GM19035 (cell line): ENCODE data around the gene AK3.

Experiments used
- ATAC-seq: cut with Tn5 transposase; IDR thresholded peaks from one replicate; pipeline ENCODE4 v1.9.1; 2021; ENCODE audit not compliant: unreplicated experiment

The AK3 gene

DNA sequence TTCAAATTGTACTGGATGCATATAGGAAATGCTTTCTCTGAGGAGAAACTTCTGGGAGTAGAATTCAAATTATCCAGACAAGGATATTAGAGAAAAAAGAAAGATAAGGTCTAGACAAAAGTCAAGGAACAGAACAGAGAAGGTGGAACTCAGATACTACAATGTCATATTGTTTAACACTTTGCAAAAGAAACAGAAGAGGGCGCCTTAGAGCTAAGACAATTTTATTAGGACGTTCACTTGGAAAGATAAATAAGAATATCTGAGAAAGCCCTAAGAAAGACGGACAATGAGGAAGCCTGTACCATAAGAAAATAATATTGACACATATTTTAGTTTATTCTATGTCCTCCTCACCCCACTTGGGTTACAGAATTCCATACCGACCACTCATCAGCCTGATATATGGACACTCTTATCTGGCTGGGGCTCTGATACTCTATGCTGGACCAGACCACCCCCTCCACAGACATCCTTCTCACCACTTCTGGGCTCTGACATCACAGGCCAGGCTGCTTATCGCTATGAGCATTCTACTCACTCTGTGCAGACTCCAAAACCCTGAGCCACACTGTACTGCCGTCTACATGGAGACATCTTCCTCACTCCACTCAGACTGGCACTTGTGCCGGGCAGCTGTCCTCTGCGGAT, 9.1 kb upstream of the AK3 start:
- ATAC-seq = no peak

DNA sequence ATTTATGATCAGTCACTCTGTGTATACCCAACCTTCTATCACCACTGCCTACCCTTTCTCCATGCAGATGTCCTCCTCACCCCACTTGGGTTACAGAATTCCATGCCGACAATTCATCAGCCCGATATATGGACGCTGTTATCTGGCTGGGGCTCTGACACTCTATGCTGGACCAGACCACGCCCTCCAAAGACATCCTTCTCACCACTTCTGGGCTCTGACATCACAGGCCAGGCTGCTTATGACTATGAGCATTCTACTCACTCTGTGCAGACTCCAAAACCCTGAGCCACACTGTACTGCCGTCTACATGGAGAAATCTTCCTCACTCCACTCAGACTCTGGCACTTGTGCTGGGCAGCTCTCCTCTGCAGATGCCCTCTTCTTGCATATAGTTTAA, 7.6 kb upstream of the AK3 start:
- no peak for ATAC-seq

DNA sequence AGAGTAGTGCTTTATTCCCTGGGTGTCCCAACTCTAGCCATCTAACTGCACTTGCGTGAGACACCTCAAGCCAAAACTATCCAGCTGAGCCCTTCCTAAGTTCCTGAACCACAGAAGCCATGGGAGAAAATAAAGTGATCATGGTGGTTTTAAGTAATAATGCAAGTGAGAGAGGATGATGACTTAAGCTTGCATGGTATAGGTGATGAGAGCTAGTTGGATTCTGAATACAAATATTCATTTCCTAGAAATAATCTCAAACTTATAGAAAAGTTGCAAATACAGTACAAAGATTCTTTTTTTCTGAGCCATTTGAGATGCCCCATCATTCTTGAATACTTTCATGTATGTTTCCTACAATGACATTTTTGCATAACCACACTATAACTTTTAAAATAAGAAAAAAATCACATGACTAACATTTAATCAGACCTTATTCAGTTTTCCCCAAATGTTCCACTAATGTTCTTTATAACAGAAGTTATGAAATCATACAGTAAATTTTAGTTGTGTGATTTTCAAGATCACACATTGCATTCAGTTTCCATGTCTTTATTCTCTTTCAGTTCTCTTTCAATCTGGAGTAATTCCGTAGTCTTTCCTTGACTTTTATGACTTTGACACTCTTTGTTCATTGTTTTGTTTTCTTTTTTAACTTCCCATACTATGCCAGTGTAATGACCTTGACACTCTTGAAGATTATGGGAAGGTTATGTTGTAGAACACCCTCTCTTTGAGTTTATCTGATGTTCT, 5.5 kb upstream of the AK3 start:
- ATAC-seq = no peak

DNA sequence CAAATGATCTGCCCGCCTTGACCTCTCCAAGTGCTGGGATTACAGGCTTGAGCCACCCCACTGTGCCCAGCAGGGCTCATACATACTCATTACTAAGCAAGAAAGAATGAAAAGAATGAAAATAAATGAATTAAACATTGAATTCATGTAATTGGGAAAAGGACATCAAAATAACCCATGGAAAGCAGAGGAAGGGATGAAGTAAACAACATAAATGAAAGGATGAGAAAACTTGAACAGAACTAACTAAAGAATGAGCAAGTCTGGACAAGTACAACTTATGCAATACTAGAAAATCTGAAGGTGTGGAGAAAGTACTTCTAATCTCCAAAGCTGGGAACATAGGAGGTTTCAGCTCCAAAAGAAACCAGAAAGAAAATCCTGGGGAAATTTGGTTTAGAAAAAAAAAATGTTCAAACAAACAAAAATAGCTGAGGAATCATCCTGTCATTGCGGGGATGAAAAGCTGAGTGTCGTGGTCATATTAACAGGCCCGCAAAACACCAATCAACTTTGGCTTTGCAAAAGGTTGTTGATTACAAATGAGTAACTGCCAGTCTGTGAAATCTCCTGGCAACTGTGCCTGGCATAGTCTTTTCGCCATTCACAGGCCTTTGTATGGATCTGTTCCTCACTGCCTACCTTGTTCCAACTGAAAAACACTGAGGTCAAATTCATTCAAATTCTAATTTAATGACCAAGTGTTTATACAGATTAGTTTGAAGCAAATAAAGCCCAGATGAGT, 2.3 kb upstream of the AK3 start:
- ATAC-seq = no peak

DNA sequence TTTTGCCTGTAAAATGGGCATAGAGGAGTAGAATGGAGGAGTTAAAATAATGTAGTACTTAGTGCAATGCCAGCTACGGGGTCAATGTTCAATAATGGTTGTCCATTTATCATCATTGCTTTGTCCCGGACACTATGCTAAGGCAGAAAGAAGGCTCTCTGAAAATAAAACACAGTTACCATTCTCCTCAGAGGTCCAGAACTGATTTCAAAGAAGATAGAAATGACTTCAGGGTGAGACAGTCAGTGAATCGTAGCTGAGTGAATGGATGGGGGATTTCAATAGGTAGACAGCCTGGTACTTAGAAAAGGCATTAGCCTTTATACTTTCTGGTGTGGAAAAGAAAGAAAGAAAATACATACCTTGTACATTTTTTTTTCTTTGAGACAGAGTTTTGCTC, 1.2 kb upstream of the AK3 start:
- ATAC-seq = no peak

DNA sequence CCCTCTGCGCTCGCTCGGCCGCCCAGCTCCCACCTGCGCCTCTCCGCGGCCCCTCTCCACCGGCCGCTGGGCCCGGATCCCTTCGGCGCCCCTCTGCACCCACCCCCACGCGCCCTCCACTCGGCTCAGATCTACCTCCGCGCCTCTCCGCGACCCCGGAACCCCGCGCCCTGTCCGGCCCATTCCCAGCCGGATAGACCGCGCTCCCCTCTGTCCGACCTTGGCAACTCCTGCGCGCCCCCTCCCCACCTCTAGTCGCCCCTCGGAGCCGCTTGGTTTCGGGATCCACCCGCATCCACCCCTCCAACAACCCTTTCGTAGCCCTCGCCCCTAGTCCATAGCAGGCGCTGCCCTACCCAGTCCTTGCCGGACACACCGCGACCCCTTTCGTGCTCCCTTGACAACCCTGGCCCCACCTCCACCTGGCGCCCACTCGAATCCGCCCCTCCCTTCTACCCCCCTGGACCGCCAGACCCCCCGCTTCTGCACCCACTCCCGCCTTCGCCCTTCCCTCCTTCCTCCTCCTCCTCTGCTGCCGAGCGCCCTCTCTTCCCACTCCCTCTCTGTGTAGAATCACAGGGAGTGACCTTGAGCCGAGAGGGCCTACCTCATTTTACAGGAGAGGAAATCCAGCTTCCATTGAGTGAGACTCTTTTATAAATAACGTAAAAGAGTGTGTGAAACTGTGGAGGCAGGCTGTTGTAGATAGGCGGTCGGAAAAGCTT, 525 bp upstream of the AK3 start:
- no peak for ATAC-seq

DNA sequence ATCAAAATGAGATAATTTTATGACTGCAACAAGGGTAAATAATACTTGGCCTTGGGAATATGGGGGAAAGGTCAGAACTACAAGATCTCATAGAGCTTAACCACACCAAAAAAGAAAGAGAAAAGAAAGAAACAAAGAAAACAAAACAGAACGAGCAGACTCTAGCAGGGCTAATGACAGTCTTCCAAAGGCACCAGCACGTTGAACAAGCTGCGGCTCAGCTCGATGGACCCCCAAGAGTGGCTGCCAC, 689 bp downstream of the AK3 start:
- no peak for ATAC-seq

DNA sequence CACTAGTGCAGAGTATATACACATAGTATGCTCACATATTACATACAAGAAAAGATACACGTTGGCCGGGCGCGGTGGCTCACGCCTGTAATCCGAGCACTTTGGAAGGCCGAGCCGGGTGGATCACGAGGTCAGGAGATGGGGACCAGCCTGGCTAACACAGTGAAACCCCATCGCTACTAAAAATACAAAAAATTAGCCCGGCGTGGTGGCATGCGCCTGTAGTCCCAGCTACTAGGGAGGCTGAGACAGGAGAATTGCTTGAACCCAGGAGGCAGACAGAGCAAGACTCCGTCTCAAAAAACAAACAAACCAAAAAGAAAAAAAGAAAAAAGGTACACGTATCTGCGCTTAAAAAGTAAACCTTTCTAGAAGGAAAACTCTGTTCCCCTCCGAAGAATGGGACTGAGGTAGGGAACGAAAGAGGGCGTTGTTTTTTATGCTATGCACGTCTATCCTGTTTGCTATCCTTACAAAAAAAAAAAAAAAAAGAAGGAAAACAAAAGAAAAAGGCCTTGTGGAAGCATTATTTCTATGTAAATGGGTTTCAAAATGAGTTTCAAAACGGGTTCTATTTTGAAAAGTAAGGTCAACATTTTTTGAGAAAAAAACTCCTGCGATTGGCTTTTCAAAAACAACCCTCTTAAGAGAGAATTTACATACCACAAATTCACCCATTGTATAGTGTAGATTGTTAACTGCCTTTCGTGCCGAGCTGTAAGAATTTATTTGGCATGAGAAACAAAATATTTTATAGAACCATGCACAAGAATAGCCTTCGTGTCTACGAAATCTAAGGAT, 1.2 kb downstream of the AK3 start:
- no peak for ATAC-seq

DNA sequence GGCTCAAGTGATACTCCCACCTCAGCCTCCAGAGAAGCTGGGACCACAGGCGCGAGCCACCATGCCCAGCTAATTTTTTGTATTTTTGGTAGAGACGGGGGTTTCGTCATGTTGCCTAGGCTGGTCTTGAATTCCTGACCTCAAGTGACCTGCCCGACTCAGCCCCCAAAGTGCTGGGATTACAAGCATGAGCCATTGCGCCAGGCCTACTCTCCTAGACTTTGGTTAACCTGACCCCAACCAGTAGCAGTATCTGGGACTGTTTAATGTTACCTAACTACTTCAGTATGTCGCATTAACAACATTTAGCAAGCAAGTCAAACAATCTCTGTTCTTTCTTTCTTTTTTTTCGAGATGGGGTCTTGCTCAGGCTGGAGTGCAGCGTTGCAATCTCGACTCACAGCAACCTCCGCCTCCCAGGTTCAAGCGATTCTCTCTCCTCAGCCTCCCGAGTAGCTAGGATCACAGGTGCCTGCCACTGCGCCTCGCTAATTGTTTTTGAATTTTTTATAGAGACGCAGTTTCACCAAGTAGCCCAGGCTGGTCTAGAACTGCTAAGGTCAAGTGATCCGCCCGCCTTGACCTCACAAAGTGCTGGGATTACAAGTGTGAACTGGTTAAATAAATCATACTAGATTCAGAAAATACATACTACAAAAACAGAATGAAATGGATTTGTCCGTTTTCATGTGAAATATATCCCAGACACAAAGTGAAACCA, 2.0 kb downstream of the AK3 start:
- no peak for ATAC-seq

DNA sequence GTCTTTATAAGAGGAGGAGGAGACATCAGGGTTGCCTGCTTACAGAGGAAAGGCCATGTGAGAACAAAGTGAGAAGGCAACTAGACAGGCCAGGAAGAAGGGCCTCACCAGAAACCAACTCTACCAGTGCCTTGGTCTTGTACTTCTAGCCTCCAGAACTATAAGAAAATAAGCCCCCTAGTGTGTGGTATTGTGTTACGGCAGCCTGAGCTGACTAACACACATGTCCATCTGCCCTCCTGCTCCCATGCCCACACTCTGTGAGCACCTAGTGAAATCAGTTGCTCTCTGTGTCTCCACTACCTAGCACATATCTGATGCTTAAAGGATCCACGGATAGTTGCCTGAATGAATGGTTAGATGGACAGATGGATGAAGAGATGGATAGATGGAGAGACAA, 6.9 kb downstream of the AK3 start:
- ATAC-seq = no peak

DNA sequence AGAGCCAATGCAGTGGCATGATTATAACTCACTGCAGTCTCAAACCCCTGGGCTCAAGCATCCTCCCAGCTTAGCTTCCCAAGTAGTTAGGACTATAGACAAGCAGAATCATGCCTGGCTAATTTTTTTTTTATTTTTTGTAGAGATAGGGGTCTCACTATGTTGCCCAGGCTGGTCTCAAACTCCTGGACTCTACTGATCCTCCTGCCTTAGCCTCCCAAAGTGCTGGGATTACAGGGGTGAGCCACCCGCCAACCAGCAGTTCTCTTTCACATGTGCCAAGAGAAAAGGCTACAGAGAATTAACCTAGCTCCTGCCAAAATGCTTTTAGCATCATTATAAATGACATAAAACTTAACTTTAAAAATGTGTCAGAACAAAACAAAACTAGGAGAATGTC, 8.1 kb downstream of the AK3 start:
- no peak for ATAC-seq

DNA sequence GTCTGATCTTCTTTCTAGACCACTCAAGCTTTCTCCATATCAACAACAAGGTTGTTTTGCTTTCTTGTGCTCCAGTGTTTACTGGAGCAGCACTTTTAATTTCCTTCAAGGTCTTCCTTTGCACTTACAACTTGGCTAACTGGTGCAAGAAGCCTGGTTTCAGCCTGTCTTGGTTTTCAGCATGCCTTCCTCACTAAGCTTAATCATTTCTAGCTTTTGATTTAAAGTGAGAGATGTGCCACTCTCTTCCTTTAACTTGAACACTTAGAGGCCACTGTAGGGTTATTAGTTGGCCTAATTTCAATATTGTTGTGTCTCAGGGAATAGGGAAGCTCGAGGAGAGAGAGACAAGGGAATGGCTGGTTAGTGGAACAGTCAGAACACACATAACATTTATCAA, 13.4 kb downstream of the AK3 start:
- ATAC-seq = no peak

DNA sequence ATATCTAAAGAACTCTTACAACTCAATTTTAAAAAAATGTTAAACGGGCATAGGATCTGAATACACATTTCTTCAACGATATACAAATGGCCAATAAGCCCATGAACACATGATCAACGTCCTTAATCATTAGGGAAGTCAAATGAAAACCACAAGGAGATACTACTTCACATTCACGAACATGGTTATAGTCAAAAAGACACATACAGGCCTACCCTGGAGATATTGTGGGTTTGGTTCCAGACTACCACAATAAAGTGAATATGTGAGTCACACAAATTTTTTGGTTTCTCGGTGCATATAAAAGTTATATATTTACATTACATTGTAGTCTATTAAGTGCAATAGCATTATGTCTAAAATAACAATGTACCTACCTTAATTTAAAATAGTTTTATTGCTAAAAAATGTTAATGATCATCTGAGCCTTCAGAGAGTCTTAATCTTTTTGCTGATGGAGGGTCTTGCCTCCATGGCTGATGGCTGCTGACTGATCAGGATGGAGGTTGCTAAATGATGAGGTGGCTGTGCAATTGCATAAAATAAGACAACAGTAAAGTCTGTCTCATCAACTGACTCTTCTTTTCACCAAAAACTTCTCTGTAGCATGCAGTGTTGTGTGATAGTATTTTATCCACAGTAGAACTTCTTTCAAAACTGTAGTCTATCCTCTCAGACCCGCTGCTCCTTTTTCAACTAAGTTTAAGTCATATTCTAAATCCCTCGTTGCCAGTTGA, 15.1 kb downstream of the AK3 start:
- no peak for ATAC-seq

DNA sequence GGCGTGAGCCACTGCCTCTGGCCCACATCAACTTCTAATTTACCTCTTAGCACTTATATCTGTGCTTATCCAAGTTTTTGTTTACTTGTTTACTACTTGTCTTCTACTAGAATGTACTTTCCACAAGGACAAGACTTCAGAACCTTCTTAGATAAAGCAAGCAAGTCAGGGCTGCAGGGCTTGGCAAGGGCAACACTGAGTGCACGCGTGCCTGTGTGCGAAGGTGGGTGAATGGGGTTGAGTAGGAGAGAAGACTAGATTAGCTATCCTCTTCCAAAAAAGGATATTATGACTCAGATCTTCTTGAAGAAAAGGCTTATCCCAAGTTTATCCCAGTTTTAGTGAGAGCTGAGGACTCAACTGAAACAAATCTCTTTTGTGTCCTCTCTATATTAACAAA, 19.3 kb downstream of the AK3 start:
- no peak for ATAC-seq

DNA sequence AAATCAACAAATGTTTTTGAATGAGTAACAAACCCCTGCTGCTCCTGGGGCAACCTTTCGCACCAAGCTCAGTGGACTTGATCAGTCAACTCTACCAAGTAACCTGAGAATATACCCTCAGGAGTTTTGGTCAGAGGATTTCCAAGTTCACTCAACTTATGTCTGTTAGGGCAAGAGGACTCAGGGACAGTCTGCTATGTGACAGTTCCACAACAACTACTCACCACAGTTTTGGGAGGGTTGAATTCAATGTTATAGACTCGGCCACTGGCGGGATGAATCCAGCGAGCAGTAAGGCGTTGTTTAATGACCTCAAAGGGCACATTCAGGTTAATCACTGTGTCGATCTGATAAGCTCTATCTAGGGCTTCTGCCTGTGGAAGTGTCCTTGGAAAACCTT, 22.1 kb downstream of the AK3 start:
- ATAC-seq = no peak

DNA sequence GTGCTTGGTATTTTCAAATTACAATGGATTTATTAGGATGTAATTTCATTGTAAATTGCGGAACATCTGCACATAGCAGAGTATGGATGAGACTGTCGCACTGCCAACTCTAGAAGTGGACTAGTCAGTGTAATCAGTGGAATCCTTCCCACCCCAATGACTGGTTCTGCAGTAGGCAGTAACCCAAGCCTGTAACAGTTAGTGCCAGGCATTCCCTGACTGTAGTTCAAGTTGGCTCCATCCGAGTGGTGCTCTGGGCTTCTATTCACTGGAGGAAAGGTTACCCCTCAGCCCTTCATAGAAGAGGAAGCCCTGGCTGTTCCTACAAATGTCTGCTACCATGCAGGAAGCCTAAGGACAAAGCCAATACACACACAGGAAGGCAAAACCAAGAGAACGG, 23.2 kb downstream of the AK3 start:
- ATAC-seq = no peak

DNA sequence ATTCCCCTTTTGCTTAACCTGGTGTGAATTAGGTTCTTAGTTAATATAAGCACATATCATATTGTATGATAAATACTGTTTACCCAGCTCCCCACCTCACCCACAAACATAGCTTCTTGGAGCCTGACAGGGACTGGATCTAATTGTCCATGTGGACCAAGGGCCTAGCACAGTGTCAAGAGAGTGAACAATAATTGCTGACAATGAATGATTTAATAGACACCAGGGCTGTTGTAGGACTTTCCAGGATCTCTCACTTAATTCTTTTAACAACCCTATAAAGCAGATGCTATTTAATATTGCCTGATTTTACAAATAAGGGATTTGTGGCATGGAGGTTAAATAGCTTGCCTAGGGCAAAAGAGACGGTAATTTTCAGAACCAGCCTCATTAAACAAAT, 24.8 kb downstream of the AK3 start:
- no peak for ATAC-seq

DNA sequence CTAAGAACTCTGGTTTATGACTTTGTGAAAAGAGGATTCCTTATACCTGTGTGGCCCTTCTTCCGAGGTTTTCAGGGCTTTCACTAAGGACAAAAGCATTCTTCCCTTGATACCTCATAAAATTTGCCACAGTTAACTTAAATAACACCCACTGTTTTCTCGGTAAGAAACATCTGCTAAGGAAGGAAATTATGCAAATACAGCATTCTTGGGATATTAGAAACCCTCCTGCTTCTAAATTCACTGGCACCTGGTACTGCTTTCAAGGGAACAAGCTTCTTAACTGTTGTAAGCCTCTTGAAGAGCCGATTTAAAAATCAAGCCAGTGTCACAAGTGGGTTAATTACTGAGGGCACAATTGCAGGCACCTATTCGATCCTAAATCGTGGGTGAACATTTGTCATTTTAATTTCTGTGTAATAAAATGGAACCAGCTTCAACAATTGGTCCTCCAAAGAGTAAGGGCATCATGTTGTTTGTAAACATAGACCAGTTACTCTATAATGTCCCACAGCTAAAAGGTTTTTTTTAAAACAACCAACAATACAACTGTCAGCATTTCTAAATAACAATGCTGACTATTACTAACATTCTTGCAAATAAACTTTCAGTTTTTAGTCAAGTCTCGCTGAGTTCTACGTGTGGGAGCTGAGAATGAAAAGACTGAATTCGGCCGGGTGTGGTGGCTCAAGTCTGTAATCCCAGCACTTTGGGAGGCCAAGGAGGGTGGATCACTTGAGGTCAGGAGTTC, 26.6 kb downstream of the AK3 start:
- ATAC-seq = no peak

DNA sequence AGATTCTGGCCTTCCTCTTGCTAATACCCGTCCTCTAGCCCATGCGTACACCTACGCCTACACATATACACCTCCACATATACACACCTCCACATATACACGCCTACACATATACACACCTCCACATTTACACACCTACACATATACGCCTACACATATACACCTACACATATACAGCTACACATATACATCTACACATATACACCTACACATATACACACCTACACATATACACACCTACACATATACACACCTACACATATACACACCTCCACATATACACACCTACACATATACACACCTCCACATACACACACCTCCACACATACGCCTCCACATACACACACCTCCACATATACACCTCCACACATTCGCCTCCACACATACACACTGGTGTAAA, 27.2 kb downstream of the AK3 start:
- no peak for ATAC-seq
